Gastroesophageal sphincter (tissue), 3 donors: ENCODE data around the gene WDR38.

Source experiments
- EP300 ChIP-seq: sonication (generic); formaldehyde crosslinking; IDR thresholded peaks from one replicate; pipeline ENCODE4 v1.6.1; 2017; ENCODE audit warnings: antibody characterized with exemption, mild to moderate bottlenecking
- POLR2A ChIP-seq, 2 donors: fragments of 450-650 bp; IDR thresholded peaks; one replicate each; pipeline ENCODE4 v1.6.1; 2017; ENCODE audit warnings: antibody characterized with exemption in 2 of 2, mild to moderate bottlenecking in 2 of 2, moderate library complexity in 1 of 2
- POLR2AphosphoS5 ChIP-seq: sonication (generic); formaldehyde crosslinking; IDR thresholded peaks from one replicate; pipeline ENCODE4 v1.6.1; 2017; ENCODE audit warnings: antibody characterized with exemption
- TF ChIP-seq, protein P1 (sequence below), 4 experiments: fragments of 200-600 bp in 2 of 4; fragments of 450-650 bp in 2 of 4; sonication (generic) in 1 of 4; IDR thresholded peaks; one replicate each; pipeline ENCODE4 v1.5.1; 2017 to 2019; ENCODE audit warnings: antibody characterized with exemption in 4 of 4, mild to moderate bottlenecking in 2 of 4, moderate library complexity in 2 of 4

DNA sequence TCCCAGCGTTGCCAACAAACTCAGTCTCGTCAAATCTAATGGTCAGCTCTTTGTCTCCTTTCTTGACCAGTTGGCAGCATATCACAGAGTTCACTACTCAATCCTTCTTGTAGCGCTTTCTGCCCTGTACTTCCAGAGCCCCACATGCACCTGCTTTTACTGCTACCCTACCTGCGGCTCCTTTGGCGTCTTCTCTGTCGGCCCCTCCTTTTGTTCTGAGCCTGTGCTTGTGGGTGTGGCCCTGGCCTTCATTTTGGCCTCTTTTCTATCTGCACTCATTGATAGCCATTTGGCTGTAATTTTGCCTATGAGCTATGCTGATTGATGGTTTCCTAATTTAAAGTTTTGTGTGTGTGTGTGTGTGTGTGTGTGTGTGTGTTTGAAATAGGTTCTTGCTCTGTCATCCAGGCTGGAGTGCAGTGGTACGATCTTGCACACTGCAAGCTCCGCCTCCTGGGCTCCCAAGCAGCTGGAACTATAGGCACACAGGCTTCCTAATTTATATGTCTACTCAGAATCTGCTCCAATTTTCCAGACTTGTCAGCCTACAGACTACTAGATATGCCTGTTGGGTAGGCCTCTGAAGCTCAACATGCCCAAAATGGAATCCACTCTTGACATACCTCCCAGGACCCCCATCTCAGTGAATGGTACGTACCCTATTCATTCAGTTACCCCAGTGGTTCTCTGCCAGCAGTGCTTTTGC lies 40.9 kb downstream of the WDR38 start:
- TF ChIP-seq, protein P1, sequence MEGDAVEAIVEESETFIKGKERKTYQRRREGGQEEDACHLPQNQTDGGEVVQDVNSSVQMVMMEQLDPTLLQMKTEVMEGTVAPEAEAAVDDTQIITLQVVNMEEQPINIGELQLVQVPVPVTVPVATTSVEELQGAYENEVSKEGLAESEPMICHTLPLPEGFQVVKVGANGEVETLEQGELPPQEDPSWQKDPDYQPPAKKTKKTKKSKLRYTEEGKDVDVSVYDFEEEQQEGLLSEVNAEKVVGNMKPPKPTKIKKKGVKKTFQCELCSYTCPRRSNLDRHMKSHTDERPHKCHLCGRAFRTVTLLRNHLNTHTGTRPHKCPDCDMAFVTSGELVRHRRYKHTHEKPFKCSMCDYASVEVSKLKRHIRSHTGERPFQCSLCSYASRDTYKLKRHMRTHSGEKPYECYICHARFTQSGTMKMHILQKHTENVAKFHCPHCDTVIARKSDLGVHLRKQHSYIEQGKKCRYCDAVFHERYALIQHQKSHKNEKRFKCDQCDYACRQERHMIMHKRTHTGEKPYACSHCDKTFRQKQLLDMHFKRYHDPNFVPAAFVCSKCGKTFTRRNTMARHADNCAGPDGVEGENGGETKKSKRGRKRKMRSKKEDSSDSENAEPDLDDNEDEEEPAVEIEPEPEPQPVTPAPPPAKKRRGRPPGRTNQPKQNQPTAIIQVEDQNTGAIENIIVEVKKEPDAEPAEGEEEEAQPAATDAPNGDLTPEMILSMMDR (IDR thresholded peaks at IDR 0.05) = no peak
- TF ChIP-seq POLR2A (IDR thresholded peaks at IDR 0.05) = no peak
- no peak for TF ChIP-seq POLR2AphosphoS5
- TF ChIP-seq EP300 = no peak
